Measurements from ENCODE around the gene TRMT5.
A peak's percentile ranks its signal among the peaks of the same experiment; 100 is the strongest.

Gene TRMT5, protein sequence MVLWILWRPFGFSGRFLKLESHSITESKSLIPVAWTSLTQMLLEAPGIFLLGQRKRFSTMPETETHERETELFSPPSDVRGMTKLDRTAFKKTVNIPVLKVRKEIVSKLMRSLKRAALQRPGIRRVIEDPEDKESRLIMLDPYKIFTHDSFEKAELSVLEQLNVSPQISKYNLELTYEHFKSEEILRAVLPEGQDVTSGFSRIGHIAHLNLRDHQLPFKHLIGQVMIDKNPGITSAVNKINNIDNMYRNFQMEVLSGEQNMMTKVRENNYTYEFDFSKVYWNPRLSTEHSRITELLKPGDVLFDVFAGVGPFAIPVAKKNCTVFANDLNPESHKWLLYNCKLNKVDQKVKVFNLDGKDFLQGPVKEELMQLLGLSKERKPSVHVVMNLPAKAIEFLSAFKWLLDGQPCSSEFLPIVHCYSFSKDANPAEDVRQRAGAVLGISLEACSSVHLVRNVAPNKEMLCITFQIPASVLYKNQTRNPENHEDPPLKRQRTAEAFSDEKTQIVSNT

GRCh38 chr14:60980811-60981632, at the start of gene TRMT5, which contains the start of gene SLC38A6:
TRMT5 (minus strand) TSS chr14:60981079; CDS start chr14:60980973, 106 bp downstream.
SLC38A6 (plus strand) TSS chr14:60981245; CDS start chr14:60981278, 33 bp downstream.
- peak; percentile 45 to 76 for DNase-seq

DNA sequence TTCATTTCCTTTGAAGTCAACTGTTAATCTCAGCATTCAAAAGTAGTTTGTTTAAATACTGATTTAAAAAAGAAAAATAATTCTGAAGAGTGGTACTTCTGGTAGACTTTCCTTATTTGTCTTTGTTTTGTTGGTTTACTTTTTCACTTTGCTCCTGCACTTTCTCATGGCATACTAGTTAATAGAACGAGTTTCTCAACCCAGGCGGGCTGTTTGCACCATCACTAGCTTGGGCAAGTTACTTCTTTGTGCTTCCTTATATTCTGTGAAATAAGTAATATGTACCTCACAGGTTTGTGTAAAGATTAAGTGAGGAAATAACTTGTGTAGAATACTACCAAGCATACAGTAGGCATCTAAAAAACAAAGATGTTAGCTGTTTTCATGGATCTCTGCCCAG, 45.6 kb upstream of the TRMT5 start:
- no peak for DNase-seq

GRCh38 chr14:61025251-61026223, 44.7 kb upstream of the TRMT5 start:
- DNase-seq = peak in 1 of 2 experiments; percentile 20

- DNase-seq = no peak
Measured at GRCh38 chr14:61019537-61019936, 38.7 kb upstream of the TRMT5 start.

DNA sequence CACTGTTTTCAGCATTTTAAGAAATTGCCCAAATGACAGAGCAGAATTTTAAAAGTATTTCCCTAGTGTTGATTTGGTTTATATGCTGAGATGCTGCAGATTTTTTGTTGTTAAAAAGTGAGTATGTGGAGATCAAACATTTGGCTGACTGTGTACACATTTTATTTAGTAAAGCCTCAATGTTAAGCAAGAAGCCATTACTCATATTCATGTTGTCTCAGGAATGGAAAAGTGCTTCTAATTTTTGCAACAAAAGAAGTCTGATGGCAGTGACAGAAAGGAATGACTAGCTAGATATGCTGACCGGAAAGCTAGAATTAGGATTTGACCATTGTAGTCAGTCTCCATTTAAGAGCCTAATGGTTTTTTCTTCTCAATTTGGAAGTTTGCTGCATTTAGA, 22.7 kb upstream of the TRMT5 start:
- DNase-seq = no peak

- DNase-seq = no peak
Measured at GRCh38 chr14:60999536-60999935, 18.7 kb upstream of the TRMT5 start.

- no peak for DNase-seq
Measured at GRCh38 chr14:60998617-60999016, 17.7 kb upstream of the TRMT5 start.

DNA sequence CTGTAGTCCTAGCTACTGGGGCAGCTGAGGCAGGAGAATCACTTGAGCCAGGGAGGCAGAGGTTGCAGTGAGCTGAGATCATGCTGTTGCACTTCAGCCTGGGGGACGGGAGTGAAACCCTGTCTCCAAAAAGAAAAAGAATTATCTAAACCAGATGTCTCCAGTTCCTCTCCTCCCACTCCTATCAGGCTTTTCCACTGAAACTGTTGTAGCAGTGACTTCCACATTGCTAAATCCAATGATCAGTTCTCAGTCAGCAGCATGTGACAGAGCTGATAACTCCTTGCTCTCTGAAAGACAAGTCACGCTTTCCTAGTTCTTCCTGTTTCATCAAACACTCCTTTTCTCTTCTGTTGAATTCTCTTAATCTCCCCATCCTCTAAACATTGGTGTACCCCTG, 8.7 kb upstream of the TRMT5 start:
- DNase-seq = no peak

DNA sequence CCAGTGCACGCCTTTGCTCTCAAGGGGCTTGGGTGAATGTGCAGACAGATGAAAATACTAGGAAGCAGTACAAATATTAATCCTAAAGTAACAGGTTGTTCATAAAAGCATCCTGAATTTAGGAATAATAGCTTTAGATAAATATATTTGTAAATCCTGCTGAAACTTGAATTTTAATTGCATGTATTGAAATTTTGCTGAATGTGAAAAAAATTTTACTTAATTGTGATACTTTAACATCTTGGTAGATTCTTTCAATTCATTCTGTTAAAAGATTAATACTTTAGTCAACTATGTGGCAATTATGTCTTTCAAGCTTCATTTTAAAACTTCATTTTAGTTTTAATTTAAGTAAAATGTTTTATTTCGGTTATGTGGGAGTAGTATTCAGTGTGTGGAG, 5.6 kb upstream of the TRMT5 start:
- DNase-seq = no peak

DNA sequence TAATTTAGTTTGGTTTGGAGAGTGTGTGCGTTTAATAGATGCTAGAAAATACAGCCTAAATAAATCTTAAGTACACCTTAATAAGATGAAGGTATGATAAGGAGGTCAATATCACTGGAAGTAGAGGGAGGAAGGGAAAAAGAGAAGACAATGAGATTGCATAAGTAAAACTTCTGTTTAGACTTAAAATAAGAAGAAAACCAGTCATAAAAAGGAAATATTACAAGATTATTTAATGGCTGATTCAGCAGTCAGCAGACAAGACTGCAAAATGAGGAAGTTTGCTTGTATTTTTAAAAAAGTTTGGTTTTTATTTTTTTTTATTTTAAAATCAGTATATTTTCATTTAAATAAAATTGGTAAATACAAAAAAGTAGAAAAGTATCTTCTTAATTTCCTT, 3.3 kb upstream of the TRMT5 start:
- no peak for DNase-seq

DNA sequence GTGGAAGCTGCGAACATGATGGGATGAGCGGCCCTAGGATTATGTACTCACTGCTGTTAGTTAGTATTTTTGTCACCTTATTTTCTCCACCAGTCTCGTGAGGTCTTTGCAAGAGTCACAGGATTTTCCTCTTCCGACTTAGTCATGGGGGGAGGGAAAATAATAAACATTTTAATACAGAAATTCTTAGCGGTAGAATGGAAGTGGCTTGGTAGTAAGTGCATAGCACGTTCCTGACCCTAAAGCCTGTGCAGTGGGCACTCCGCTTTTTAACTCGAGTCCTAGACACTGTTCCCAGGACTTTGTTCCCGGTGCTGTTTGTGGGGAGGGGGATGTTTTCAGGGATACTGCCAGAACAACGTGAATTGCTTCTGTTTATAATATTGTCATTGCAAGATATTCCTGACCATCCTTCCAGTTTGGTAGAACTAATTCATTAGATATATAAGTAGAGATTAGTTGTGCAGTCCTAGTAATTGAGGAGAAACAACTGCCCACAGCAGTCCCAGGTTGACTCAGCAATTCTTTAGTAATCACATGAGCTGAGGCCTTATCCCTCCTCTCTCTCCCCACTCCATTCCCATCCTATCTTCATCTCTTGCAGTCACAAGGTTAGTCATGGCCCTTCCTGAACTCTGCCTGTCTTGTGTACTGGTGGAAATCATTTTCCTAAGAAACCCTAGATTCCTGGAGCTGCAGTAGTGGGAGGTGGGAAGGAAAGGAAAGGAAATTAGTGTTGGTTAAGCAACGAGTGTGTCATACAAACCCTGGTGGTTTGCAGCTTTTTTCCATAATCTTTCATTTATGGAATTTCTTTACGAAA, 965 bp upstream of the TRMT5 start:
- no peak for DNase-seq

DNA sequence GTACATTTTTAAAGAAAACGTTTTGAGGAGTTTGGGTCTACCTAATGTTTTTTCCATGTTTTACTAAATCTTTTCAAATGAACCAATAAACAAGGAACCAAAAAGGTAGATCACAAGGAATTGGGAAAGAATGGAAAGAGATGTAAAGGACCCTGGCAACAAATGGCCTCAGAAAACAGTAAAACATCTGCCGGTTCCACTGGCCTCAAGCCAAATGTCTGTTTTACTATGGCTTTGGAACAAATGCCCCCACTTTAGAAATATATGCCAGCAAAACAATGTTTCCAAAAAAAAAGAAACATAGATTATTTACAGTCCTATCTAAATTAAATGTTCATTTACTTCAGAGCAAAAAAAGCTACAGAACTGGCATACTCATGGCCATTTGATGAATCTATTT, 3.0 kb downstream of the TRMT5 start:
- DNase-seq = no peak

- DNase-seq = no peak
Measured at GRCh38 chr14:60975551-60975950, 5.3 kb downstream of the TRMT5 start.

GRCh38 chr14:60974090-60974651, 6.7 kb downstream of the TRMT5 start:
- DNase-seq = no peak

DNA sequence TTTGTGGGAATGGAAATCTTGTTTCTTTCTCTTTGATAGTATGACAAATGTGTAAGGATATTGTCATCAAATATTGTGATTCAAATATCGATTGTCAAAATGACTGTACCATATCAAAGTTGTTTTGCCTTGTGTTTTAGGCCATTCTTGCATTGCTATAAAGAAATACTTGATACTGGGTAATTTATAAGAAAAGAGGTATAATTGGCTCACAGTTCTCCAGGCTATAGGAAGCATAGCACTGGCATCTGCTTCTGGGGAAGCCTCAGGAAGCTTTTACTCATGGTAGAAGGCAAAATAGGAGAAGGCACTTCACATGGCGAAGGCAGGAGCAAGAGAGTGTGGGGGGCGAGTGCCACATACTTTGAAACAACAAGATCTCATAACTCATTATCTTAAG, 7.8 kb downstream of the TRMT5 start:
- DNase-seq = no peak

DNA sequence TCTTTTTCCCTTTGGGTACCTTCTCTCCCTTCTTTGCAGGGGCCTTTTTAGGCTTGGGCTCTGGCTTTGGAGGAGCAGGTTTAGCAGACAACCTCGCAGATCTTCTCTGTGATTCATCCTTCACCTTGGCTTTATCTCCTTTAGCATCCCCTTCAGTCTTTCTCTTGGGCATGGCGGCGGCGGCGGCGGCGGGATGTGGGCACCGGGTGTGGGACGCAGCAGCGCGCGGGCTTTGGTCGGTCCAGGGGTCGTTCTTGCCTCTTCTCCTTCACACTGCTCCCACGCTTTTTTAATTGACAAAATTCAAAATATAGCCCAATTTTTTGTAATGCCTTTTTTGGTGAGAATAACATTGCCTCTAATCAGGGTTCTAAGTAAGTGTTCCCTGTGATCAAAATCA, 8.6 kb downstream of the TRMT5 start:
- no peak for DNase-seq

DNA sequence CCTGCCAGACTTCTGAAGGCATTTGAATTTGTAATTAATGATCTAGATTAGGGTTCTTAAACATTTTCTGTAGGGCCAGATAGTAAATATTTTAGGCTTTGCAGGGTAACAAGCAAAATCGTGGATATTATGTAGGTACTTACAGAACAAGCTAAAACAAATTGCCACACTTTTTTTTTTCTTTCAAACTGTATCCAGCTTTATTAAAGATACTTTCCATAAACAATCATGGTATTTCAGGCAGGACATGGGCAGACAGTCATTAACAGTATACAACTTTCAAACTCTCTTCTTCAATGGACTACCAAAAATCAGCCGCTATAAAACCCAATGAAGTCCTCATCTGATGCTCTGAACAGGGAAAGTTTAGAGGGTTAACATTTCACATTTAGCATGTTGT, 9.6 kb downstream of the TRMT5 start:
- DNase-seq = no peak

GRCh38 chr14:60970146-60970545, 10.7 kb downstream of the TRMT5 start:
- no peak for DNase-seq

DNA sequence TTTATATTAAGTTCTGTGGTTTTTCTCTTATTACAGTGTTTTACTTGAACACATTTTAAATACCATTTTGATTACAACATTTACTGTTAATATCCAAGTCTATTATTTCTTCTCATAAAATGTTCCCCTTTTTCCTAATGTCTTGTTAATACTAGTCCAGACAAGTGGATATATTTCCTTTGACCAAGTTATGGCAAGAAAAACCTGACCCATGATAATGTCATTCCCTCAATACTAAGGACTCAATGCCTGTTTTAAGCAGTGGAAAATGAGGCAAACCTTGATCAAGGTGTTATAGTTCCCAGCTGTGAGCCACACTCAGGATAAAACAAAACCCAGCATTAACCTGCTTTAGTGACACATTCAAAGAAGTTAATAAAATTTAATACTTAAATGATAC, 12.2 kb downstream of the TRMT5 start:
- no peak for DNase-seq

DNA sequence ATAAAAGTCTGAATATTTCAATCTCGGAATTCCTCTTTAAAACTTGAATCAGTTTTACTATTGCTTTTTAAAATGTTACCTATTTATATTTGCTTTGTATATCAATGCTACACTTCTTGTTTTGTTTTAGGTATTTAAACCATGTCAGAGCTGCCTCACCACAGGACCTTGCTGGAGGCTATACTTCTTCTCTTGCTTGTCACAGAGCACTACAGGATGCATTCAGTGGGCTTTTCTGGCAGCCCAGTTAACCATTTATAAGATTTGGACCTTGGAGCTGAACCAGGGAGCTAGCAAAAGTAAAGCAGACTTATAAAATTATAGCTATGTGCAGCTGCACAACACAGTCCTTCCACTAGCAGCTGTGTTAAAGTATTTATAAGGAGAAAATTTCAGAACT, 12.8 kb downstream of the TRMT5 start:
- DNase-seq = no peak

DNA sequence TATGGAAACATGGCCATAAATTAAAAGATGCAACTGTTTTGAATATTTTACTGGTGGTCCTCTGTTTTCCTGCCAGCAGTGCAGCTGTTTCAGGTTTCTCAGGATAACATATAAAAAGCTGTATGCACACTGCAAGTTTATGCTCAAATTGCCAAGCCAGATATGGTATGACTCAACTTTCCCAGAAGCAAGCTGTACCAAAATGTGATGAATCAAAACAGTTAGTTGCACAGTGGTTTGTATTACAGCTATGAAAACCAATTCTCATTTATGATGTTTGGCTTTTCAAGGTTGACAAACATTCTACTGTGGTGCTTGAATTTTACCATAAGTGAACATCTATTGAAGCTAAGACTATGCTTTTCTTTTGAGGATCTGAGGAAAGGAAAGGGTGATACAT, 15.5 kb downstream of the TRMT5 start:
- DNase-seq = no peak
